Caco-2 (cell line): Measurements from ENCODE around the gene ZNF341. TPM values are rescaled to one million over a fixed set of nuclear protein-coding genes. Genes with fewer than 3 reads are reported as not detected.

ENCODE experiments used
- BruUV-seq: library from RNA; stranded (reverse); fragments of 400-500 nt; replicated peaks from 2 replicates; lab custom pipeline; 2021; lab: Mats Ljungman, UMichigan
- CTCF ChIA-PET: fragments of 300-600 bp; sonication (Branson Sonifier 250); formaldehyde crosslinking; loops from one replicate; lab custom pipeline; 2022; ENCODE audit warnings: antibody characterized with exemption; lab: Charles Lee
- POLR2A ChIA-PET: fragments of 300-600 bp; sonication (Branson Sonifier 250); formaldehyde crosslinking; loops from one replicate; lab custom pipeline; 2022; ENCODE audit warnings: antibody characterized with exemption; lab: Charles Lee
- DNase-seq, 2 experiments: peaks; one replicate each; pipeline versions ENCODE4 v3.0.0 to v3.0.0-alpha.2; 2020 to 2022
- H3K27me3 ChIP-seq: replicated peaks from 2 replicates; pipeline ENCODE4 v1.6.0; 2011; ENCODE audit warnings: low read length; ENCODE audit not compliant: control insufficient read depth, insufficient read depth
- H3K36me3 ChIP-seq: 2 replicates; pipeline ENCODE4 v1.5.1; 2011; ENCODE audit warnings: low read length; ENCODE audit not compliant: control insufficient read depth, insufficient read depth
- H3K4me1 ChIP-seq: fragments of 250-450 bp; sonication (Bioruptor Pico); 2 replicates; pipeline ENCODE4 v1.5.1; 2020; ENCODE audit warnings: mild to moderate bottlenecking
- H3K4me3 ChIP-seq: 2 replicates; pipeline ENCODE4 v1.5.1; 2011; ENCODE audit warnings: low read depth, mild to moderate bottlenecking, control low read depth, low read length
- H3K9me3 ChIP-seq: fragments of 250-450 bp; sonication (Bioruptor Pico); 2 replicates; pipeline ENCODE4 v1.5.1; 2020; ENCODE audit warnings: mild to moderate bottlenecking, moderate library complexity
- H3K27ac Mint-ChIP-seq: one replicate; pipeline ENCODE4 v1.8.0; 2022; ENCODE audit warnings: mixed read lengths; ENCODE audit not compliant: unreplicated experiment
- H3K27me3 Mint-ChIP-seq: one replicate; pipeline ENCODE4 v1.8.0; 2022; ENCODE audit warnings: mixed read lengths; ENCODE audit not compliant: insufficient read depth, unreplicated experiment
- H3K36me3 Mint-ChIP-seq: one replicate; pipeline ENCODE4 v1.8.0; 2022; ENCODE audit warnings: mild to moderate bottlenecking, mixed read lengths; ENCODE audit not compliant: insufficient read depth, unreplicated experiment
- H3K4me1 Mint-ChIP-seq: one replicate; pipeline ENCODE4 v1.8.0; 2022; ENCODE audit warnings: low read depth, mixed read lengths; ENCODE audit not compliant: unreplicated experiment
- H3K4me3 Mint-ChIP-seq: one replicate; pipeline ENCODE4 v1.8.0; 2022; ENCODE audit warnings: mild to moderate bottlenecking, moderate library complexity, mixed read lengths; ENCODE audit not compliant: unreplicated experiment
- H3K9me3 Mint-ChIP-seq: one replicate; pipeline ENCODE4 v1.8.0; 2022; ENCODE audit warnings: mixed read lengths; ENCODE audit not compliant: unreplicated experiment
- intact Hi-C: fragments of 100-400 bp; cut with micrococcal nuclease; formaldehyde crosslinking; loops from one replicate; pipeline ENCODE4 v1.10.0; 2022; ENCODE audit not compliant: unreplicated experiment
- total RNA-seq: library from RNA; stranded (reverse); gene quantifications from 2 replicates; pipeline ENCODE4 v1.2.3, GENCODE V29; 2022
- TF ChIP-seq, protein P1 (sequence below), 2 experiments: fragments of 200-600 bp in 1 of 2; IDR thresholded peaks; 1 replicate in 1 of 2; 2 replicates in 1 of 2; pipeline versions ENCODE4 v1.5.1 to v1.8.0; 2011 to 2022; ENCODE audit warnings: antibody characterized with exemption in 1 of 2, control low read depth in 1 of 2, inconsistent platforms in 1 of 2, low read depth in 1 of 2, low read length in 1 of 2, mild to moderate bottlenecking in 1 of 2, moderate library complexity in 1 of 2; ENCODE audit not compliant: insufficient read depth in 1 of 2, severe bottlenecking in 1 of 2, unreplicated experiment in 1 of 2

Gene ZNF341
- total RNA-seq, 1 experiment from 2014 or later, result 2.9 TPM

- H3K4me1 ChIP-seq, result peaks cover 18% of the 10 kb centered on the region
- DNase-seq, result no peak
- POLR2A ChIA-PET, result no interaction called here
- no peaks in the 10 kb centered on the region for H3K9me3 Mint-ChIP-seq
- CTCF ChIA-PET, result interaction anchor here (0.6 to 0.8 kb wide), 2 partner anchors 8 to 40 kb away, joined by 3 to 6 read pairs; partner anchors contain the start of gene PXMP4
- TF ChIP-seq, protein P1, sequence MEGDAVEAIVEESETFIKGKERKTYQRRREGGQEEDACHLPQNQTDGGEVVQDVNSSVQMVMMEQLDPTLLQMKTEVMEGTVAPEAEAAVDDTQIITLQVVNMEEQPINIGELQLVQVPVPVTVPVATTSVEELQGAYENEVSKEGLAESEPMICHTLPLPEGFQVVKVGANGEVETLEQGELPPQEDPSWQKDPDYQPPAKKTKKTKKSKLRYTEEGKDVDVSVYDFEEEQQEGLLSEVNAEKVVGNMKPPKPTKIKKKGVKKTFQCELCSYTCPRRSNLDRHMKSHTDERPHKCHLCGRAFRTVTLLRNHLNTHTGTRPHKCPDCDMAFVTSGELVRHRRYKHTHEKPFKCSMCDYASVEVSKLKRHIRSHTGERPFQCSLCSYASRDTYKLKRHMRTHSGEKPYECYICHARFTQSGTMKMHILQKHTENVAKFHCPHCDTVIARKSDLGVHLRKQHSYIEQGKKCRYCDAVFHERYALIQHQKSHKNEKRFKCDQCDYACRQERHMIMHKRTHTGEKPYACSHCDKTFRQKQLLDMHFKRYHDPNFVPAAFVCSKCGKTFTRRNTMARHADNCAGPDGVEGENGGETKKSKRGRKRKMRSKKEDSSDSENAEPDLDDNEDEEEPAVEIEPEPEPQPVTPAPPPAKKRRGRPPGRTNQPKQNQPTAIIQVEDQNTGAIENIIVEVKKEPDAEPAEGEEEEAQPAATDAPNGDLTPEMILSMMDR (IDR thresholded peaks at IDR 0.05; ENCODE audit: insufficient read depth in 1 of 2, low read depth in 1 of 2, low read length in 1 of 2, severe bottlenecking in 1 of 2, unreplicated experiment in 1 of 2), result no peak
- BruUV-seq, result no TSS peak
- H3K4me1 Mint-ChIP-seq, result peaks cover 13% of the 10 kb centered on the region
- no peaks in the 10 kb centered on the region for H3K27me3 ChIP-seq
- intact Hi-C loops, result no loop called here
- H3K36me3 ChIP-seq, result no peaks in the 10 kb centered on the region
- peaks cover 5% of the 10 kb centered on the region for H3K36me3 Mint-ChIP-seq
- no peak overlapping the region for H3K4me3 Mint-ChIP-seq
- H3K27ac Mint-ChIP-seq, result no peak overlapping the region
- no peak overlapping the region for H3K4me3 ChIP-seq
- H3K9me3 ChIP-seq, result no peaks in the 10 kb centered on the region
- H3K27me3 Mint-ChIP-seq, result no peaks in the 10 kb centered on the region
Observed at GRCh38 chr20:33727806-33728205, 4.0 kb upstream of the ZNF341 start.

GRCh38 chr20:33728463-33728862, 3.3 kb upstream of the ZNF341 start:
- peaks cover 20% of the 10 kb centered on the region for H3K4me1 ChIP-seq
- intact Hi-C loops, result no loop called here

DNA sequence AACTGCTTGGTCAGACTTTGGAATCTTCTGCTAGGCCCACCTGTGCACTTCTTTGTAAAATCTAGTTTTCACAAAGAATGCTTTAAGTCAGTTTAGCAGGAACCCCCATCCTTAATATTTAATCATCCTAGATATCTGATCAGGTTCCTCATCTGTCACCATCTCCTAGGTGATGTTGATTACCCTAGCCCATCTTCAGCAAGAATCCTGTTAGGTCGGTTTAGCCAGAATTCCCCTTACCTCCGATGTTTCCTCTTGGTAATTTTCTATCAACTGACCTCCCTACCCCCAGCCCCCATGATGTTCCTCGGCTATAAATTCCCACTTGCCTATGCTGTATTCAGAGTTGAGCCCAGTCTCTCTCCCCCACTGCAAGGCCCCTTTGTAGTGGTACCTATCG, 2.7 kb upstream of the ZNF341 start:
- H3K4me1 ChIP-seq, result peaks cover 23% of the 10 kb centered on the region
- POLR2A ChIA-PET, result no interaction called here
- no TSS peak for BruUV-seq
- Mint-ChIP-seq H3K27ac (no peak overlapping the region), H3K9me3 (no peaks in the 10 kb centered on the region), H3K4me1 (peaks cover 23% of the 10 kb centered on the region), H3K4me3 (no peak overlapping the region), H3K27me3 (no peaks in the 10 kb centered on the region), H3K36me3 (peaks cover 14% of the 10 kb centered on the region)
- H3K36me3 ChIP-seq, result no peaks in the 10 kb centered on the region
- H3K4me3 ChIP-seq, result no peak overlapping the region
- no peaks in the 10 kb centered on the region for H3K27me3 ChIP-seq
- CTCF ChIA-PET, result interaction anchor here (1.8 kb wide), 1 partner anchor 9 kb away, joined by 4 read pairs; the partner anchor contains the start of gene PXMP4
- no peaks in the 10 kb centered on the region for H3K9me3 ChIP-seq
- no peak for DNase-seq
- TF ChIP-seq, protein P1 (IDR thresholded peaks at IDR 0.05; ENCODE audit: insufficient read depth in 1 of 2, low read depth in 1 of 2, low read length in 1 of 2, severe bottlenecking in 1 of 2, unreplicated experiment in 1 of 2), result no peak
- intact Hi-C loops, result no loop called here

More at GRCh38 chr20:33728463-33728862, 3.3 kb upstream of the ZNF341 start:
- H3K27ac Mint-ChIP-seq, result no peak overlapping the region
- ChIA-PET POLR2A (no interaction called here), CTCF (interaction anchor here (0.6 to 0.8 kb wide), 2 partner anchors 8 to 41 kb away, joined by 3 to 6 read pairs; partner anchors contain the start of gene PXMP4)
- no peaks in the 10 kb centered on the region for H3K27me3 Mint-ChIP-seq
- no peaks in the 10 kb centered on the region for H3K36me3 ChIP-seq
- no peaks in the 10 kb centered on the region for H3K9me3 Mint-ChIP-seq
- TF ChIP-seq, protein P1 (IDR thresholded peaks at IDR 0.05; ENCODE audit: insufficient read depth in 1 of 2, low read depth in 1 of 2, low read length in 1 of 2, severe bottlenecking in 1 of 2, unreplicated experiment in 1 of 2), result no peak
- H3K27me3 ChIP-seq, result no peaks in the 10 kb centered on the region
- no peak for DNase-seq
- H3K4me3 Mint-ChIP-seq, result no peak overlapping the region
- H3K9me3 ChIP-seq, result no peaks in the 10 kb centered on the region
- no TSS peak for BruUV-seq
- H3K36me3 Mint-ChIP-seq, result peaks cover 8% of the 10 kb centered on the region
- H3K4me1 Mint-ChIP-seq, result peaks cover 17% of the 10 kb centered on the region
- H3K4me3 ChIP-seq, result no peak overlapping the region
